CD14-positive monocyte (primary cell): Measurements from ENCODE around the gene HS3ST2. TPM values are rescaled to one million over a fixed set of nuclear protein-coding genes. Genes with fewer than 3 reads are reported as not detected.

Experiments
- DNase-seq, 3 donors: peaks; one replicate each; pipeline ENCODE4 v3.0.0-alpha.2; 2011 to 2022
- H2AFZ ChIP-seq: 2 replicates; pipeline ENCODE4 v1.6.0; 2012; ENCODE audit warnings: mild to moderate bottlenecking, low read depth, low read length, inconsistent platforms; ENCODE audit not compliant: insufficient read depth, poor library complexity, severe bottlenecking
- H3K27ac ChIP-seq, 2 donors: 1 replicate in 1 of 2; 2 replicates in 1 of 2; pipeline ENCODE4 v1.5.1; 2012 to 2013; ENCODE audit warnings: low read length in 2 of 2, control low read depth in 1 of 2, inconsistent platforms in 1 of 2, low read depth in 1 of 2, mild to moderate bottlenecking in 1 of 2
- H3K27me3 ChIP-seq, 2 donors: one replicate each; pipeline versions ENCODE4 v1.6.0 to v1.6.1; 2011 to 2013; ENCODE audit warnings: low read length in 2 of 2; ENCODE audit not compliant: control insufficient read depth in 2 of 2, insufficient read depth in 2 of 2
- H3K36me3 ChIP-seq, 2 donors: replicated peaks in 1 of 2; 1 replicate in 1 of 2; 2 replicates in 1 of 2; pipeline versions ENCODE4 v1.5.1 to v1.6.1; 2012 to 2013; ENCODE audit warnings: low read length in 2 of 2, control low read depth in 1 of 2, inconsistent platforms in 1 of 2, mild to moderate bottlenecking in 1 of 2; ENCODE audit not compliant: insufficient read depth in 2 of 2, control insufficient read depth in 1 of 2
- H3K4me1 ChIP-seq, 2 donors: 1 replicate in 1 of 2; 2 replicates in 1 of 2; pipeline versions ENCODE4 v1.5.1 to v1.6.1; 2012 to 2013; ENCODE audit warnings: low read length in 2 of 2, control low read depth in 1 of 2, inconsistent platforms in 1 of 2, mild to moderate bottlenecking in 1 of 2, moderate library complexity in 1 of 2; ENCODE audit not compliant: insufficient read depth in 2 of 2, control insufficient read depth in 1 of 2
- H3K4me2 ChIP-seq: replicated peaks from 2 replicates; pipeline ENCODE3; 2012; ENCODE audit warnings: low read length, moderate library complexity, mild to moderate bottlenecking; ENCODE audit not compliant: poor library complexity, severe bottlenecking; ENCODE audit errors: extremely low read depth
- H3K4me3 ChIP-seq, 3 experiments: fragments of 200-600 bp in 1 of 3; sonication (generic) in 1 of 3; replicated peaks in 1 of 3; 1 replicate in 2 of 3; 2 replicates in 1 of 3; pipeline ENCODE4 v1.5.1; 2011 to 2013; ENCODE audit warnings: low read length in 3 of 3, mild to moderate bottlenecking in 3 of 3, control low read depth in 2 of 3, low read depth in 2 of 3, inconsistent platforms in 1 of 3, moderate library complexity in 1 of 3
- H3K79me2 ChIP-seq: 2 replicates; pipeline ENCODE4 v1.6.0; 2012; ENCODE audit warnings: mild to moderate bottlenecking, control low read depth, inconsistent platforms, low read length, moderate library complexity; ENCODE audit not compliant: insufficient read depth
- H3K9ac ChIP-seq: 2 replicates; pipeline ENCODE4 v1.6.0; 2017; ENCODE audit warnings: low read length, mild to moderate bottlenecking; ENCODE audit not compliant: insufficient read depth, poor library complexity, severe bottlenecking
- H3K9me3 ChIP-seq, 2 donors: replicated peaks in 1 of 2; 1 replicate in 1 of 2; 2 replicates in 1 of 2; pipeline versions ENCODE4 v1.5.1 to v1.6.1; 2012 to 2013; ENCODE audit warnings: low read length in 2 of 2, control low read depth in 1 of 2; ENCODE audit not compliant: control insufficient read depth in 1 of 2, insufficient read depth in 1 of 2
- H4K20me1 ChIP-seq: 2 replicates; pipeline ENCODE4 v1.6.0; 2012; ENCODE audit warnings: mild to moderate bottlenecking, low read length, control low read depth, moderate library complexity; ENCODE audit not compliant: insufficient read depth
- H3K27ac Mint-ChIP-seq, 7 donors: one replicate each; pipeline ENCODE4 v1.8.0; 2020; ENCODE audit warnings: mild to moderate bottlenecking in 7 of 7, mixed read lengths in 7 of 7, moderate library complexity in 6 of 7, inconsistent platforms in 2 of 7
- H3K27me3 Mint-ChIP-seq, 3 donors: one replicate each; pipeline ENCODE4 v1.8.0; 2021 to 2022; ENCODE audit warnings: low read depth in 3 of 3, mild to moderate bottlenecking in 3 of 3, mixed read lengths in 3 of 3, moderate library complexity in 3 of 3, inconsistent platforms in 1 of 3
- H3K36me3 Mint-ChIP-seq, 2 donors: one replicate each; pipeline ENCODE4 v1.8.0; 2020; ENCODE audit warnings: mixed read lengths in 2 of 2, inconsistent platforms in 1 of 2, mild to moderate bottlenecking in 1 of 2
- H3K4me1 Mint-ChIP-seq: one replicate; pipeline ENCODE4 v1.8.0; 2020; ENCODE audit warnings: mild to moderate bottlenecking, mixed read lengths
- H3K4me3 Mint-ChIP-seq, 2 donors: one replicate each; pipeline ENCODE4 v1.8.0; 2020; ENCODE audit warnings: mild to moderate bottlenecking in 2 of 2, mixed read lengths in 2 of 2, moderate library complexity in 1 of 2
- H3K9me3 Mint-ChIP-seq, 7 donors: one replicate each; pipeline ENCODE4 v1.8.0; 2020 to 2022; ENCODE audit warnings: mixed read lengths in 7 of 7, mild to moderate bottlenecking in 6 of 7, moderate library complexity in 6 of 7, inconsistent platforms in 2 of 7
- WGBS: methylation state at CpG from one replicate; pipeline ENCODE4 v1.1.5; 2013; ENCODE audit warnings: missing lambda C conversion rate; ENCODE audit not compliant: insufficient coverage; 5-methylcytosine and 5-hydroxymethylcytosine counted together
- intact Hi-C, 2 donors: fragments of 100-400 bp; cut with micrococcal nuclease; formaldehyde crosslinking; loops; one replicate each; pipeline versions ENCODE4 v1.15.0 to v1.15.1; 2023
- polyA plus RNA-seq, 3 donors: library from polyadenylated mRNA; depleted of rRNA in 1 of 3; unstranded in 2 of 3; stranded (reverse) in 1 of 3; fragments of 300-500 nt in 2 of 3; fragments of >200 nt in 1 of 3; fragmentation: Illumina TruSeq in 2 of 3; gene quantifications; 1 replicate in 2 of 3; 2 replicates in 1 of 3; pipeline ENCODE4 v1.2.3, GENCODE V29; 2012 to 2021
- TF ChIP-seq, protein P1 (sequence below): fragments of 200-600 bp; IDR thresholded peaks from one replicate; pipeline ENCODE4 v1.8.0; 2022; ENCODE audit warnings: antibody characterized with exemption, mild to moderate bottlenecking

Gene HS3ST2
- polyA plus RNA-seq, 3 donors, result not detected

GRCh38 chr16:22786284-22786683 is 27.7 kb upstream of the HS3ST2 start:
- Histone ChIP-seq H3K27ac (no peak overlapping the region), H3K4me2 (no peak overlapping the region), H3K9me3 (no peaks in the 10 kb centered on the region), H3K9ac (no peak overlapping the region), H3K4me3 (no peak overlapping the region), H3K79me2 (no peaks in the 10 kb centered on the region), H3K4me1 (peaks cover 56 to 65% of the 10 kb centered on the region in 2 donors), H4K20me1 (no peaks in the 10 kb centered on the region), H3K36me3 (no peaks in the 10 kb centered on the region), H2AFZ (no peak overlapping the region), H3K27me3 (no peaks in the 10 kb centered on the region)
- Mint-ChIP-seq H3K9me3 (peaks cover 0 to 6% (median 3%) of the 10 kb centered on the region in 7 donors), H3K4me1 (peaks cover 69% of the 10 kb centered on the region), H3K36me3 (peaks cover 0 to 3% of the 10 kb centered on the region in 2 donors), H3K27ac (no peak overlapping the region), H3K27me3 (peaks cover 0 to 4% (median 0%) of the 10 kb centered on the region in 3 donors), H3K4me3 (no peak overlapping the region)
- WGBS, result 94% methylated on average over 2 of the region's 2 CpGs
- no peak for DNase-seq
- TF ChIP-seq, protein P1, sequence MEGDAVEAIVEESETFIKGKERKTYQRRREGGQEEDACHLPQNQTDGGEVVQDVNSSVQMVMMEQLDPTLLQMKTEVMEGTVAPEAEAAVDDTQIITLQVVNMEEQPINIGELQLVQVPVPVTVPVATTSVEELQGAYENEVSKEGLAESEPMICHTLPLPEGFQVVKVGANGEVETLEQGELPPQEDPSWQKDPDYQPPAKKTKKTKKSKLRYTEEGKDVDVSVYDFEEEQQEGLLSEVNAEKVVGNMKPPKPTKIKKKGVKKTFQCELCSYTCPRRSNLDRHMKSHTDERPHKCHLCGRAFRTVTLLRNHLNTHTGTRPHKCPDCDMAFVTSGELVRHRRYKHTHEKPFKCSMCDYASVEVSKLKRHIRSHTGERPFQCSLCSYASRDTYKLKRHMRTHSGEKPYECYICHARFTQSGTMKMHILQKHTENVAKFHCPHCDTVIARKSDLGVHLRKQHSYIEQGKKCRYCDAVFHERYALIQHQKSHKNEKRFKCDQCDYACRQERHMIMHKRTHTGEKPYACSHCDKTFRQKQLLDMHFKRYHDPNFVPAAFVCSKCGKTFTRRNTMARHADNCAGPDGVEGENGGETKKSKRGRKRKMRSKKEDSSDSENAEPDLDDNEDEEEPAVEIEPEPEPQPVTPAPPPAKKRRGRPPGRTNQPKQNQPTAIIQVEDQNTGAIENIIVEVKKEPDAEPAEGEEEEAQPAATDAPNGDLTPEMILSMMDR, result no peak
- intact Hi-C loops, result no loop called here

DNA sequence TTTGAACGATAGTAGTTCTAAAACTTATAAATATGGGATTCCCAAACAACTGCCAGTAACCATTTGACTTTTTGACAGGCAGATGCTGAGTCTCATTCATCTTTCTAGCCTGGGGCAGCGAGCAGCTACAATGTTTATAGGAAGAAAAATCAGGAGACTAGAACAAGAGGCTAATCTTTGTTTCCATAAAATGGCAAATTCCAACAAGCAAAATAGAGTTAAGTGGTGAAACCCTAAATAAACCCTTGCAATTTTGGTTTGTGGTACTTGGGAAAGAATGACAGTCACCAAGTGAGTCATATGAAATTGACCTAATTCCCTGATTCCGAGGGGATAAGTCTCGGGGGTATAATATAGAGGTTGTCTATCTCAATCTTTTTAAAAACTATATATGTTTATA is 27.3 kb upstream of the HS3ST2 start:
- Mint-ChIP-seq H3K27me3 (peaks cover 0 to 4% (median 0%) of the 10 kb centered on the region in 3 donors), H3K27ac (peak overlapping the region in 1 of 7 donors; percentile 7)

More for the DNA sequence above, 27.3 kb upstream of the HS3ST2 start:
- H3K79me2 ChIP-seq, result no peaks in the 10 kb centered on the region
- intact Hi-C loops, result no loop called here
- H3K27ac ChIP-seq, result no peak overlapping the region
- no peak for DNase-seq
- H3K9me3 ChIP-seq, result no peaks in the 10 kb centered on the region
- WGBS, result 100% methylated on average over 2 of the region's 4 CpGs
- H4K20me1 ChIP-seq, result no peaks in the 10 kb centered on the region
- H3K4me2 ChIP-seq, result no peak overlapping the region
- Mint-ChIP-seq H3K36me3 (peaks cover 0 to 3% of the 10 kb centered on the region in 2 donors), H3K4me3 (no peak overlapping the region), H3K4me1 (peaks cover 69% of the 10 kb centered on the region), H3K9me3 (peaks cover 0 to 6% (median 3%) of the 10 kb centered on the region in 7 donors)
- TF ChIP-seq, protein P1, result no peak
- H3K4me1 ChIP-seq, result peaks cover 56 to 65% of the 10 kb centered on the region in 2 donors
- H3K36me3 ChIP-seq, result no peaks in the 10 kb centered on the region
- H2AFZ ChIP-seq, result no peak overlapping the region
- H3K9ac ChIP-seq, result no peak overlapping the region
- no peaks in the 10 kb centered on the region for H3K27me3 ChIP-seq
- no peak overlapping the region for H3K4me3 ChIP-seq
